ENCODE measurements around the gene CNMD. TPM values are rescaled to one million over a fixed set of nuclear protein-coding genes. Genes with fewer than 3 reads are reported as not detected.
"Not testable (repeated sequence)": the region's sequence is repeated elsewhere in the genome, so short reads cannot be mapped to it uniquely, and the experiment has no call there.

Gene CNMD
- polyA plus RNA-seq, 3 donors from 2014 or later, result not detected

GRCh38 chr13:52701728-52702465 is 37.7 kb downstream of the CNMD start:
- Mint-ChIP-seq H3K27me3 (ENCODE audit: low read depth in 3 of 3) (no peaks in the 10 kb centered on the region), H3K9me3 (no peaks in the 10 kb centered on the region), H3K4me1 (peaks cover 0 to 8% of the 10 kb centered on the region in 2 donors), H3K4me3 (no peak overlapping the region), H3K27ac (no peak overlapping the region), H3K36me3 (peaks cover 0 to 5% (median 5%) of the 10 kb centered on the region in 3 donors)
- no peak for DNase-seq

GRCh38 chr13:52696566-52696965 is 43.1 kb downstream of the CNMD start:
- Mint-ChIP-seq H3K36me3 (peaks cover 0 to 13% (median 7%) of the 10 kb centered on the region in 3 donors), H3K4me1 (no peaks in the 10 kb centered on the region), H3K27me3 (ENCODE audit: low read depth in 3 of 3) (no peaks in the 10 kb centered on the region), H3K4me3 (no peak overlapping the region), H3K9me3 (no peaks in the 10 kb centered on the region), H3K27ac (no peak overlapping the region)
- DNase-seq, result no peak

- Mint-ChIP-seq H3K36me3 (peaks cover 0 to 13% (median 11%) of the 10 kb centered on the region in 3 donors), H3K9me3 (no peaks in the 10 kb centered on the region), H3K4me1 (no peaks in the 10 kb centered on the region), H3K27me3 (ENCODE audit: low read depth in 3 of 3) (no peaks in the 10 kb centered on the region), H3K4me3 (no peak overlapping the region), H3K27ac (no peak overlapping the region)
- no peak for DNase-seq
Measured at GRCh38 chr13:52695856-52696255, 43.8 kb downstream of the CNMD start.

- H3K4me1 Mint-ChIP-seq, result peaks cover 0 to 7% of the 10 kb centered on the region in 2 donors
- no peak overlapping the region for H3K4me3 Mint-ChIP-seq
- no peak for DNase-seq
- H3K27ac Mint-ChIP-seq, result no peak overlapping the region
- H3K9me3 Mint-ChIP-seq, result no peaks in the 10 kb centered on the region
- peaks cover 27 to 47% (median 28%) of the 10 kb centered on the region in 3 donors for H3K36me3 Mint-ChIP-seq
- peaks cover 0 to 2% (median 0%) of the 10 kb centered on the region in 3 donors for H3K27me3 Mint-ChIP-seq (ENCODE audit: low read depth in 3 of 3)
Measured at GRCh38 chr13:52686376-52686775, 53.2 kb downstream of the CNMD start.

- not testable (repeated sequence) for DNase-seq; H3K27me3 Mint-ChIP-seq (ENCODE audit: low read depth in 3 of 3); H3K9me3 Mint-ChIP-seq; H3K4me3 Mint-ChIP-seq; H3K27ac Mint-ChIP-seq; H3K4me1 Mint-ChIP-seq
- peaks cover 27 to 47% (median 28%) of the 10 kb centered on the region in 3 donors for H3K36me3 Mint-ChIP-seq
Measured at GRCh38 chr13:52685806-52686205, 53.8 kb downstream of the CNMD start.

- H3K4me3 Mint-ChIP-seq, result no peak overlapping the region
- H3K27ac Mint-ChIP-seq, result peak overlapping the region in 2 of 6 donors; percentile 37 to 47
- H3K4me1 Mint-ChIP-seq, result peaks cover 11 to 38% of the 10 kb centered on the region in 2 donors
- H3K9me3 Mint-ChIP-seq, result no peaks in the 10 kb centered on the region
- DNase-seq, result no peak
- no peaks in the 10 kb centered on the region for H3K27me3 Mint-ChIP-seq (ENCODE audit: low read depth in 3 of 3)
- H3K36me3 Mint-ChIP-seq, result peaks cover 14 to 32% (median 18%) of the 10 kb centered on the region in 3 donors
Measured at GRCh38 chr13:52677823-52678222, 61.8 kb downstream of the CNMD start.

GRCh38 chr13:52673465-52673864 is 66.2 kb downstream of the CNMD start:
- H3K9me3 Mint-ChIP-seq, result no peaks in the 10 kb centered on the region
- peaks cover 0 to 1% (median 0%) of the 10 kb centered on the region in 3 donors for H3K27me3 Mint-ChIP-seq (ENCODE audit: low read depth in 3 of 3)
- H3K27ac Mint-ChIP-seq, result no peak overlapping the region
- DNase-seq, result no peak
- H3K4me3 Mint-ChIP-seq, result no peak overlapping the region
- H3K36me3 Mint-ChIP-seq, result peaks cover 6 to 10% (median 9%) of the 10 kb centered on the region in 3 donors
- H3K4me1 Mint-ChIP-seq, result peaks cover 12 to 55% of the 10 kb centered on the region in 2 donors

GRCh38 chr13:52670726-52671125 is 68.9 kb downstream of the CNMD start:
- Mint-ChIP-seq H3K4me1 (peaks cover 9 to 28% of the 10 kb centered on the region in 2 donors), H3K36me3 (peaks cover 3 to 13% (median 12%) of the 10 kb centered on the region in 3 donors), H3K4me3 (no peak overlapping the region), H3K27ac (no peak overlapping the region), H3K9me3 (no peaks in the 10 kb centered on the region), H3K27me3 (ENCODE audit: low read depth in 3 of 3) (peaks cover 0 to 1% (median 0%) of the 10 kb centered on the region in 3 donors)
- no peak for DNase-seq

- Mint-ChIP-seq H3K4me1 (peaks cover 3 to 18% of the 10 kb centered on the region in 2 donors), H3K36me3 (peaks cover 3 to 13% (median 12%) of the 10 kb centered on the region in 3 donors), H3K27me3 (ENCODE audit: low read depth in 3 of 3) (peaks cover 0 to 1% (median 0%) of the 10 kb centered on the region in 3 donors), H3K4me3 (no peak overlapping the region), H3K27ac (no peak overlapping the region), H3K9me3 (no peaks in the 10 kb centered on the region)
- no peak for DNase-seq
Measured at GRCh38 chr13:52669677-52670076, 69.9 kb downstream of the CNMD start.

GRCh38 chr13:52665325-52665724 is 74.3 kb downstream of the CNMD start:
- Mint-ChIP-seq H3K4me1 (peaks cover 2 to 10% of the 10 kb centered on the region in 2 donors), H3K27ac (peak overlapping the region in 1 of 6 donors; percentile 17), H3K9me3 (no peaks in the 10 kb centered on the region), H3K4me3 (no peak overlapping the region), H3K36me3 (peaks cover 7 to 27% (median 18%) of the 10 kb centered on the region in 3 donors), H3K27me3 (ENCODE audit: low read depth in 3 of 3) (peaks cover 0 to 3% (median 0%) of the 10 kb centered on the region in 3 donors)
- peak in 1 of 3 donors; percentile 15 for DNase-seq

- Mint-ChIP-seq H3K36me3 (peaks cover 10 to 33% (median 21%) of the 10 kb centered on the region in 3 donors), H3K27ac (no peak overlapping the region), H3K4me3 (no peak overlapping the region), H3K9me3 (no peaks in the 10 kb centered on the region), H3K4me1 (peaks cover 2 to 4% of the 10 kb centered on the region in 2 donors), H3K27me3 (ENCODE audit: low read depth in 3 of 3) (peaks cover 0 to 3% (median 0%) of the 10 kb centered on the region in 3 donors)
- no peak for DNase-seq
Measured at GRCh38 chr13:52664272-52664671, 75.3 kb downstream of the CNMD start.

- H3K4me1 Mint-ChIP-seq, result no peaks in the 10 kb centered on the region
- no peak for DNase-seq
- peaks cover 0 to 2% (median 0%) of the 10 kb centered on the region in 3 donors for H3K27me3 Mint-ChIP-seq (ENCODE audit: low read depth in 3 of 3)
- H3K36me3 Mint-ChIP-seq, result peaks cover 5 to 18% (median 10%) of the 10 kb centered on the region in 3 donors
- H3K9me3 Mint-ChIP-seq, result no peaks in the 10 kb centered on the region
- no peak overlapping the region for H3K4me3 Mint-ChIP-seq
- H3K27ac Mint-ChIP-seq, result peak overlapping the region in 2 of 6 donors; percentile 37 to 68
Measured at GRCh38 chr13:52659340-52659739, 80.3 kb downstream of the CNMD start.

All from immature natural killer cell (primary cell).